HG03354 (cell line): ENCODE results near the gene MAP2K1.
A peak's percentile ranks its signal among the peaks of the same experiment; 100 is the strongest.
"Not testable (repeated sequence)": the region's sequence is repeated elsewhere in the genome, so short reads cannot be mapped to it uniquely, and the experiment has no call there.

Experiments
- ATAC-seq: cut with Tn5 transposase; IDR thresholded peaks from one replicate; pipeline ENCODE4 v1.9.1; 2021; ENCODE audit warnings: mild to moderate bottlenecking; ENCODE audit not compliant: unreplicated experiment, poor library complexity, severe bottlenecking

Gene MAP2K1

GRCh38 chr15:66386204-66387123 is at the start of gene MAP2K1:
TSS of gene MAP2K1 (plus strand) at chr15:66386912. CDS start at chr15:66387348, 436 bp downstream.
- peak; percentile 78 for ATAC-seq

GRCh38 chr15:66348530-66348929 is 38.2 kb upstream of the MAP2K1 start:
- not testable (repeated sequence) for ATAC-seq

- ATAC-seq: no peak
Measured at GRCh38 chr15:66356077-66356358, 30.7 kb upstream of the MAP2K1 start.

- peak; percentile 96 for ATAC-seq
Measured at GRCh38 chr15:66356359-66357236, 30.1 kb upstream of the MAP2K1 start, which contains the start of gene TIPIN. TSS of gene TIPIN (minus strand) at chr15:66356685. CDS start at chr15:66352947, 3,738 bp downstream.

GRCh38 chr15:66359740-66360139 is 27.0 kb upstream of the MAP2K1 start:
- ATAC-seq: no peak

GRCh38 chr15:66361745-66362460 is 24.8 kb upstream of the MAP2K1 start:
- ATAC-seq: not testable (repeated sequence)

GRCh38 chr15:66362776-66363175 is 23.9 kb upstream of the MAP2K1 start:
- no peak for ATAC-seq

- no peak for ATAC-seq
Measured at GRCh38 chr15:66364944-66365528, 21.7 kb upstream of the MAP2K1 start.

- no peak for ATAC-seq
Measured at GRCh38 chr15:66369773-66370651, 16.7 kb upstream of the MAP2K1 start.

- no peak for ATAC-seq
Measured at GRCh38 chr15:66374179-66374578, 12.5 kb upstream of the MAP2K1 start.

- no peak for ATAC-seq
Measured at GRCh38 chr15:66378814-66379430, 7.8 kb upstream of the MAP2K1 start.

- not testable (repeated sequence) for ATAC-seq
Measured at GRCh38 chr15:66381376-66381775, 5.3 kb upstream of the MAP2K1 start.

- ATAC-seq: peak; percentile 22
Measured at GRCh38 chr15:66387163-66388042, 691 bp downstream of the MAP2K1 start.

GRCh38 chr15:66388043-66388363 is 1.3 kb downstream of the MAP2K1 start:
- ATAC-seq: no peak

- ATAC-seq: no peak
Measured at GRCh38 chr15:66388576-66388975, 1.9 kb downstream of the MAP2K1 start.

GRCh38 chr15:66389098-66389858 is 2.6 kb downstream of the MAP2K1 start:
- no peak for ATAC-seq

GRCh38 chr15:66389859-66390381 is 3.2 kb downstream of the MAP2K1 start:
- no peak for ATAC-seq
